MM.1S (cell line): ENCODE measurements around the gene CLTCL1.

Experiments
- CTCF ChIP-seq: fragments of 300-600 bp; sonication (generic); IDR thresholded peaks from 2 replicates; pipeline ENCODE4 v1.5.1; 2016; ENCODE audit warnings: antibody characterized with exemption, low read length, mixed read lengths
- EZH2 ChIP-seq: fragments of 300-600 bp; sonication (generic); optimal IDR thresholded peaks from 2 replicates; pipeline ENCODE3; 2017; ENCODE audit warnings: low read depth, mild to moderate bottlenecking, antibody characterized with exemption, low read length, mixed read lengths

- TF ChIP-seq CTCF (no peak), EZH2 (no peak)
Observed at GRCh38 chr22:19215360-19215759, 76.2 kb downstream of the CLTCL1 start.
